ENCODE data around the gene ECE1.
"Not testable (repeated sequence)": the region's sequence is repeated elsewhere in the genome, so short reads cannot be mapped to it uniquely, and the experiment has no call there.

Gene ECE1

GRCh38 chr1:21246905-21247642 is 43.2 kb downstream of the ECE1 start:
- no peak for DNase-seq

DNA sequence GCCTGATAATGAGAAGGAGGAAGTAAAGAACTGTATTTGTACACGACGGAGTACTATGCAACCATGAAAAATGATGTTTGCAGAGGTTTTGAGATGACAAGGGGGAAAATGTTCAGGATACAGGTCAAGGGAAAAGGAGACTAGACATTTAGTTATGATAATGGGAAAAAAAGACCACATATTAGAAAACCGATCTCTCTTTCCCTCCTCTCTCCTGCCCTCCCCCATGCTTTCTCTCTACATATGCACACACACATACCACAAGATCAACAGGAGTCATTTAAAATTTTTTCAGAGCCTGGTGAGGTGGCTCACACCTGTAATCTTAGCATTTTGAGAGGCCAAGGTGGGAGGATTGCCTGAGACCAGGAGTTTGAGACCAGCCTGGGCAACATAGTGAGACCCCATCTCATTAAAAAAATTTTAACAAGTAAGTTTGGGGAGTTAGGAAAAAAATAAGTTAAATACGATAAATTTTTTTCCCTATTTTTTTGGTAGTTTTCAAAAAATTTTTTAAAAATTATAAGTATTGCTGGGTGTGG is 44.5 kb downstream of the ECE1 start:
- no peak for DNase-seq

- no peak for DNase-seq
Observed at GRCh38 chr1:21244986-21245687, 45.1 kb downstream of the ECE1 start.

GRCh38 chr1:21244154-21244553 is 46.1 kb downstream of the ECE1 start:
- DNase-seq = no peak

- DNase-seq = no peak
Observed at GRCh38 chr1:21242846-21243245, 47.4 kb downstream of the ECE1 start.

GRCh38 chr1:21241771-21242581 is 48.3 kb downstream of the ECE1 start:
- no peak for DNase-seq

DNA sequence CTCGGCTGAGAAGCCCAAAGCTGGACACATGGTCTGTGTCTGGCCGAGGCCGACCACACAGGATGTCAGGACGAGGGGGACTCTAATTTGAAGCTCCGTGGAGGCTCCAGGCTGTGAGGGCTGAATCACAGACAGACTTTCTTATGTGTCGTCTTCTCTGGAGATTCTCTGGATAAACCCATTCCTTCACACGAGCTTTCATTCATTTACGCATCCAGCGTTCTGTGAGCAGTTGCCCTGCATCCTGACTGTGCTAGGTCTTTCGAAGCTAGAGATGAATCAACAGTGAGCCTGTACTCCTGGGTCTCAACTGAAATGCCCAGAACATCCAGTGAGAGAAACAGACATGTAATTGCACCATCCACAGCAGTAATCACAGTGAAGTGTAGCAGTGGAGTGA is 49.6 kb downstream of the ECE1 start:
- no peak for DNase-seq

DNA sequence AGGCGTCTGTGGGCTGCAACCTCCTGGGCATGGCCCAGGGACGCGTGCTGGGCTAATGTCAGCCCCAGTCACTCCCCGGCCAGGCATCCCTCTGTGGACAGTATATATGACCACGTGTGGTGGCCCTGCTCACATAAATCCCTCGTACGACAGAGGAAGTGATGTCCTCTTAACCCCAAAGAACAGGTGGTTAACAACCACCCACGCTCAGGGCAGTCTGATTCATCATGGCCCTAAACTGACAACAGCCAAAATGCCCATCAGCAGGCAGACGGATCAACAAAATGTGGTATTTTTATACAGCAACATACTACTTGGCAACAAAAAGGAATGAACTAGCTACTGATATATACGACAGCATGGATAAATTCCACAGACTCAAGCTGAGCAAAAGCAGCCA is 51.0 kb downstream of the ECE1 start:
- DNase-seq = no peak

DNA sequence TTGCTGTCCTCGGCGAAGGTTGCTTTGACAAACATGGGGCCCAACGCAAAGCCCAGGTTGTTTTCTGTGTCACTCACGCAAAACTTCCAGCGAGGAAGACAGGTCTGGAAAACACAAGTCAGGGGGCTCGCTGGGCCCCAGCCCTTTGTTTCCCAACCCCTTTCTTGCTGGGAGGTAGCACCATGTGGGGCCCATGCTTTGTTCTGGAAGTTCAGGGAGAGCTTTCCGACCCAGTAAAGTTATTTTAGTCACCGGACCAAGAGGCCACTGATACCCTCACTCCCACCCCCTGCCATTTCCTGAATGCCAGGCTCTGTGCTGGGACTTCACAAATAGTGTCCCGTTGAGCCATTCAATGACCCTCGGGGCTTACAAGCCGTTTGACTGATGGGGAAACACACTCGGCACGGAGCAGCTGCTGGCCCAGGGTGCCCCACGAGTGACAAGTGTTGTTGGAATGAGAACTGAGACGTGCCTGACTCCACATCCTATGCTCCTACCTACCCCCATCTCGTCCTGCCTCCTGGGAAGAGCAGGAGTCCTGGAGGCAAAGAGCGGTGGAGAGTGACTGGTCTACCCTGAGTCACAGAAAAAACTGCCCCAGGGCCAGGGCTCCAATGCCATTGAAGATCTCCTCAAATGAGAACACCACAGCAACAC is 52.0 kb downstream of the ECE1 start:
- no peak for DNase-seq

DNA sequence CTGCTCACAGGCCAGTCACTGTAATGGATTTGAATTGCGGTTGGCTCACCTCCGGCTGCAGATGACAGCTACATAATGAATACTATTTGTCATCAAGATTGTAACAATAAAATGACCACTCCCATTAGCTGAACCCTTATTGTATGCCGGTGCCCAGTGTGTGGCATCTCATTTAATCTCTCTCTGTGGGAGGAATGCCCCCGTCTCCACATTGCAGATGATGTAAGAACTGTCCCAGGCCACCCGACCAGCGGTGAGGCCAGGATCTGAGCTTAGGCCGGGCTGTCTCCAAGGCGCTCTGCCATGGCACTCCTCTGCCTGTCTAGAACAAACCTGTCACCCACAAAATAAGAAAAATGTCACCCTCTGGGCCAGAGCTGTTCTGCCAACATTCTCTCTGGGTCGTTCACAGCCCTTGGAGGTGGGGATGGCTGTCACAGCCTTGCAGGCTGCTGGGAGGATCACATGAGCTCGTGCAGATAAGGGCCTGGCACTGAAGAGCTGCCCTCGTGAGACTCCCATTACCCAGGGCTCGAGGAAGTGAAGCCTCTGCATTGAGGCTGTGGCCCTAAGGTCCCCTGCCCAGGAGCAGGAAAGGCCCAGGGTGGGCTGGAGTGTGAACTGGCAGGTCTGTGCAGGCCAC is 52.7 kb downstream of the ECE1 start:
- no peak for DNase-seq

DNA sequence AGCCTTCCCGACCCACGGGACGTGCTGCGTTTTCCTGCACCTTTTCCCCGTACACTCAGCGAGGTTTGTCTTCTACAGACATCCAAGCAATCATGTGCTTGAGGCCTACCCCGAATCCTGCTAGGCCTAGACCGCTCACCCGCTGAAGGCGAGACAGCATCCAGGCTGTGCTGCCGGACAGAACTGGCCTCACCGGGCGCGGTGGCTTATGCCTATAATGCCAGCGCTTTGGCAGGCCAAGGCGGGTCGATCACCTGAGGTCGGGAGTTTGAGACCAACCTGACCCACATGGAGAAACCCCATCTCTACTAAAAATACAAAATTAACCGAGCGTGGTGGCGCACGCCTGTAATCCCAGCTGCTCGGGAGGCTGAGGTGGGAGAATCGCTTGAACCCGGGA is 54.1 kb downstream of the ECE1 start:
- no peak for DNase-seq

DNA sequence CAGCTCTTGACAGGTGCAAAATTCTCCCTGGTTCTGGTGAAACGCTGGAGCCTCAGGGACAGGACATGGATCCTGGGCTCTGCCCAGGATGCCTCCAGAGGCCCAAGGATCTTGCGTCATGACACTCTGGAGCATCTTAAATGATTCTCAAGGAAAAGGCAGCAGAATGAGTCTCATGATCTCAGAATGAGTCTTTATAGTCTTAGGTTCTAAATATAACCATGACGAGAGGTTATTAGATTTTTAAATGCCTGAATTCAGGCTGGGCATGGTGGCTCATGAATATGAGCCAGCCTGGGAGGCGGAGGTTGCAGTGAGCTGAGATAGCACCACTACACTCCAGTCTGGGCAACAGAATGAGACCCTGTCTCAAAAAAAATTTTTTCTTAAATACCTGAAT is 55.5 kb downstream of the ECE1 start:
- DNase-seq = no peak

DNA sequence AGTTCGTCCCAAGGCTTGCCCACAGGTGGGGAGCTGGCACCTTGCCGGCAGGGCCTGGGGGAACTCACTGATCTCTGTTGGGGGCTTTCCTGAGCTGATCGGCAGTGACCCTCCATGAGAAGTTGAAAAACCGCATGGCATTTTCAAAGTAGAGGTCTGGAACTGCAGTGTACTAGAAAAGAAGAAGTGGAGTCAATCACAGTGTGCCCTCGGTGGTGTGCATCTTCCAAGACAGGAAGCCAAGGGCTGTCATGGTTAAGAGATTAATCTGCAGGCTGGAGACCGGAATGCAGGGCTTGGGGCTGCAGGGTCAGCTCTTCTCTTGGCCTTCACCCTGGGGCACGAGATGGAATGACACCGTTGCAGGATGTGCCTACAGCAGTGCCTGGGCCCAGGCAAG is 56.8 kb downstream of the ECE1 start:
- no peak for DNase-seq

- DNase-seq = peak; percentile 24
Observed at GRCh38 chr1:21232044-21232443, 58.2 kb downstream of the ECE1 start.

GRCh38 chr1:21229246-21230000 is 60.8 kb downstream of the ECE1 start:
- no peak for DNase-seq

- not testable (repeated sequence) for DNase-seq
Observed at GRCh38 chr1:21228224-21228623, 62.0 kb downstream of the ECE1 start.

- no peak for DNase-seq
Observed at GRCh38 chr1:21225065-21225464, 65.2 kb downstream of the ECE1 start.

GRCh38 chr1:21220815-21221214 is 69.4 kb downstream of the ECE1 start:
- peak; percentile 36 for DNase-seq

GRCh38 chr1:21219674-21220073 is 70.6 kb downstream of the ECE1 start:
- DNase-seq = no peak

DNA sequence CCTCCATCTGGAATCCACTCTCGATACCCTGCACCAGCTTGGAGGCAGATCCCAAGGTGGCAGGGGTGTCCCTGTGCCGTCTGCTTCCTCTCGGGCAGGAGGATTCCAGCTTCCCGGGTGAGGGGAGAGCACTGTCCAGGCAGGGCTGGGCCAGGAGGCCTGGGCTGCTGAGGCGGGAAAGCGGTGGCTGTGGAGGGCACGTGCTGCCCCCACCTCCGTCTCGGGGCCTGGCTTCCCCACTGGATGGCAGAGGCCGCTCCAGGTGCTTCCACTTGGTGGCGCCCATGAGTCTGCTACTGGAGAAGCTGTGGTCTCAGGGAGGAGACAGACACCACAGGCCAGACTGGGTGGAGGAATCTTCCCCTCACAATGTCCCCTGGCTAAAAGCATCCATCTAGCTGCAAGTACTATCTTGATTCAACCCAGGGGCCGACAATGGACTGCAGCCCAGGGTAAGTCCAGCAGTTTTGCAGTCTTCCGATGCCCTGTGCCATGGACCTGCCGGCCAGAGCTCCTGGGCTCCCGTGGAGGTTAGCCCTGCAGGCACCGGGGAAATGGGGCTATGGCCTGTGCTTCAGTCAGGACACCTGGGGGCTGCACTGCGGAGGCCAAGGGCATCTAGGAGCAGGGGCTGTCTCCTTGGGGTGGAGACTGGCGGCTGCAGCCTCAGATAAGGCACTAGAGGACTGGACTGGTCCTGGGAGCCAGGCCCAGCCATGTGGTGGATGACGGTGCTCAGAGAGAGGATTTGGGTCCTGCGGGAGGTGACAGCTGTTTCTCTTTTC is 72.3 kb downstream of the ECE1 start:
- no peak for DNase-seq

Data from DMS 273 treated with DMSO at 0.1 percent for 48 hours (cell line).